Liver (tissue), 9 donors: ENCODE measurements around the gene CHML. TPM values are rescaled to one million over a fixed set of nuclear protein-coding genes. Genes with fewer than 3 reads are reported as not detected.

ENCODE experiments used
- DNase-seq: peaks from one replicate; pipeline ENCODE4 v3.0.0-alpha.2; 2017; ENCODE audit warnings: low spot score
- H3K27ac ChIP-seq, 2 donors: one replicate each; pipeline ENCODE4 v1.7.0; 2013; ENCODE audit warnings: inconsistent platforms in 2 of 2, low read length in 2 of 2, control low read depth in 1 of 2, low read depth in 1 of 2, mild to moderate bottlenecking in 1 of 2
- H3K27me3 ChIP-seq, 4 donors: one replicate each; pipeline versions ENCODE4 v1.6.1 to v1.7.0; 2013; ENCODE audit warnings: low read length in 3 of 4, inconsistent platforms in 1 of 4, mild to moderate bottlenecking in 1 of 4, moderate library complexity in 1 of 4; ENCODE audit not compliant: control insufficient read depth in 4 of 4, insufficient read depth in 4 of 4
- H3K36me3 ChIP-seq, 4 donors: one replicate each; pipeline versions ENCODE4 v1.6.1 to v1.7.0; 2013; ENCODE audit warnings: low read length in 3 of 4, mild to moderate bottlenecking in 3 of 4, low read depth in 1 of 4, moderate library complexity in 1 of 4; ENCODE audit not compliant: control insufficient read depth in 4 of 4, insufficient read depth in 3 of 4
- H3K4me1 ChIP-seq, 4 donors: one replicate each; pipeline versions ENCODE4 v1.6.1 to v1.7.0; 2013; ENCODE audit warnings: low read length in 3 of 4, mild to moderate bottlenecking in 3 of 4, moderate library complexity in 1 of 4; ENCODE audit not compliant: control insufficient read depth in 4 of 4, insufficient read depth in 4 of 4
- H3K4me3 ChIP-seq, 3 donors: one replicate each; pipeline versions ENCODE4 v1.6.1 to v1.7.0; 2013; ENCODE audit warnings: low read length in 3 of 3, control low read depth in 1 of 3, low read depth in 1 of 3, mild to moderate bottlenecking in 1 of 3
- H3K9ac ChIP-seq, 2 donors: one replicate each; pipeline ENCODE4 v1.7.0; 2013; ENCODE audit warnings: low read length in 2 of 2, mild to moderate bottlenecking in 2 of 2, moderate library complexity in 2 of 2, control low read depth in 1 of 2, low read depth in 1 of 2
- H3K9me3 ChIP-seq, 4 donors: one replicate each; pipeline versions ENCODE4 v1.6.1 to v1.7.0; 2013; ENCODE audit warnings: low read length in 3 of 4; ENCODE audit not compliant: control insufficient read depth in 4 of 4
- EGR1 ChIP-seq, 2 donors: IDR thresholded peaks; 2 replicates each; pipeline ENCODE4 v1.6.1; 2016 to 2018; ENCODE audit warnings: antibody characterized with exemption in 2 of 2, low read depth in 2 of 2
- FOXA1 ChIP-seq: IDR thresholded peaks from 2 replicates; pipeline ENCODE4 v1.6.1; 2016; ENCODE audit warnings: antibody characterized with exemption
- FOXA2 ChIP-seq: IDR thresholded peaks from 2 replicates; pipeline ENCODE4 v1.6.1; 2016; ENCODE audit warnings: antibody characterized with exemption
- GABPA ChIP-seq, 2 donors: IDR thresholded peaks in 1 of 2; conservative IDR thresholded peaks in 1 of 2; 2 replicates each; pipeline ENCODE4 v1.6.1; 2016; ENCODE audit warnings: antibody characterized with exemption in 2 of 2, mild to moderate bottlenecking in 1 of 2, moderate library complexity in 1 of 2
- HNF4A ChIP-seq, 2 donors: conservative IDR thresholded peaks; 2 replicates each; pipeline ENCODE4 v1.6.1; 2016; ENCODE audit warnings: antibody characterized with exemption in 2 of 2, mild to moderate bottlenecking in 2 of 2
- HNF4G ChIP-seq: IDR thresholded peaks from 2 replicates; pipeline ENCODE4 v1.6.1; 2016; ENCODE audit warnings: antibody characterized with exemption
- JUND ChIP-seq, 2 donors: IDR thresholded peaks; 2 replicates each; pipeline ENCODE4 v1.6.1; 2016; ENCODE audit warnings: antibody characterized with exemption in 2 of 2
- NR2F2 ChIP-seq: IDR thresholded peaks from 2 replicates; pipeline ENCODE4 v1.6.1; 2016; ENCODE audit warnings: antibody characterized with exemption
- RAD21 ChIP-seq, 2 donors: IDR thresholded peaks; 2 replicates each; pipeline ENCODE4 v1.6.1; 2016; ENCODE audit warnings: antibody characterized with exemption in 2 of 2, mild to moderate bottlenecking in 2 of 2
- RXRA ChIP-seq, 2 donors: IDR thresholded peaks; 2 replicates each; pipeline ENCODE4 v1.6.1; 2017 to 2018; ENCODE audit warnings: antibody characterized with exemption in 2 of 2, mild to moderate bottlenecking in 1 of 2
- SP1 ChIP-seq: IDR thresholded peaks from 2 replicates; pipeline ENCODE4 v1.6.1; 2018; ENCODE audit warnings: antibody characterized with exemption, mild to moderate bottlenecking
- TAF1 ChIP-seq: conservative IDR thresholded peaks from 2 replicates; pipeline ENCODE4 v1.6.1; 2016; ENCODE audit warnings: antibody characterized with exemption, mild to moderate bottlenecking
- YY1 ChIP-seq: IDR thresholded peaks from 2 replicates; pipeline ENCODE4 v1.6.1; 2016; ENCODE audit warnings: antibody characterized with exemption, mild to moderate bottlenecking
- WGBS: extraction: QIAGEN DNeasy Blood & Tissue Kit; methylation state at CpG from one replicate; pipeline ENCODE4 v1.1.7; 2013; 5-methylcytosine and 5-hydroxymethylcytosine counted together
- polyA plus RNA-seq, 2 donors: library from polyadenylated mRNA; stranded (reverse) in 1 of 2; unstranded in 1 of 2; fragments of 200-250 nt in 1 of 2; fragments of >200 nt in 1 of 2; fragmentation: Nextera tagmentation in 1 of 2; extraction: Ambion mirVana in 1 of 2; gene quantifications; one replicate each; pipeline versions ENCODE4 v1.2.1 to v1.2.3, GENCODE V29; 2013 to 2015
- total RNA-seq, 2 donors: library from RNA; depleted of rRNA; stranded (reverse); fragments of >200 nt; gene quantifications; one replicate each; pipeline ENCODE4 v1.2.3, GENCODE V29; 2014
- TF ChIP-seq, protein P1 (sequence below): IDR thresholded peaks from 2 replicates; pipeline ENCODE4 v1.6.1; 2016; ENCODE audit warnings: antibody characterized with exemption
- TF ChIP-seq, protein P2 (sequence below): IDR thresholded peaks from 2 replicates; pipeline ENCODE4 v1.6.1; 2016; ENCODE audit warnings: antibody characterized with exemption
- TF ChIP-seq, protein P3 (sequence below): fragments of 150-350 bp; IDR thresholded peaks from 2 replicates; pipeline ENCODE4 v1.5.1; 2017; ENCODE audit warnings: improper control_type of control experiment, low read depth, low read length; ENCODE audit not compliant: missing input control
- TF ChIP-seq, protein P4 (sequence below): IDR thresholded peaks from 2 replicates; pipeline ENCODE4 v1.6.1; 2016; ENCODE audit warnings: antibody characterized with exemption, mild to moderate bottlenecking
- donor health status: healthy.
- donor health status: healthy.
- donor health status: healthy.
- donor health status: healthy.
- donor health status: healthy.

The CHML gene
- total and polyA plus RNA-seq, 4 donors = 0.53 to 8.1 (median 3.3) TPM

DNA sequence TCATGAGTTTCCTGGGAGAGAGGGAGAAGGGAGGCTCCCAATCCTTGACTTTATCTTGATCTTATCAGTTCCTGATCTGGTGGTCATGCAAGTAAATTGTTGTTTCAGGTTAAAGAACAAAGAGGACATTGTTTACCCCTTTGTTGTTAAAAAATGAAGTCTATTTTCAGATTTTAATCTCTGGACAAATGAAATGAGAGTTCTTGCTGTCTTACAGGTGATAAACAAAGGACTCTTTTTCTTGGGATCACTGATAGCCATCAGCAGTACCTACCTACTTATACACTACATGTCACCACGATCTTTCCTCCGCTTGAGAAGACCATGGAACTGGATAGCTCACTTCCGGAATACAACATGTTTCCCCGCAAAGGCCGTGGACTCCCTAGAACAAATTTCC is 48.4 kb downstream of the CHML start:
- Histone ChIP-seq H3K4me3 (no peak overlapping the region), H3K9ac (no peak overlapping the region), H3K9me3 (no peaks in the 10 kb centered on the region), H3K4me1 (no peaks in the 10 kb centered on the region), H3K27me3 (no peaks in the 10 kb centered on the region), H3K27ac (no peak overlapping the region), H3K36me3 (peaks cover 1 to 43% (median 34%) of the 10 kb centered on the region in 4 donors)
- WGBS = 94% methylated on average over 5 of the region's 5 CpGs
- no peak for DNase-seq
- TF ChIP-seq YY1 = no peak
- TF ChIP-seq, protein P1, sequence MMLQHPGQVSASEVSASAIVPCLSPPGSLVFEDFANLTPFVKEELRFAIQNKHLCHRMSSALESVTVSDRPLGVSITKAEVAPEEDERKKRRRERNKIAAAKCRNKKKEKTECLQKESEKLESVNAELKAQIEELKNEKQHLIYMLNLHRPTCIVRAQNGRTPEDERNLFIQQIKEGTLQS = no peak
- TF ChIP-seq, protein P2, sequence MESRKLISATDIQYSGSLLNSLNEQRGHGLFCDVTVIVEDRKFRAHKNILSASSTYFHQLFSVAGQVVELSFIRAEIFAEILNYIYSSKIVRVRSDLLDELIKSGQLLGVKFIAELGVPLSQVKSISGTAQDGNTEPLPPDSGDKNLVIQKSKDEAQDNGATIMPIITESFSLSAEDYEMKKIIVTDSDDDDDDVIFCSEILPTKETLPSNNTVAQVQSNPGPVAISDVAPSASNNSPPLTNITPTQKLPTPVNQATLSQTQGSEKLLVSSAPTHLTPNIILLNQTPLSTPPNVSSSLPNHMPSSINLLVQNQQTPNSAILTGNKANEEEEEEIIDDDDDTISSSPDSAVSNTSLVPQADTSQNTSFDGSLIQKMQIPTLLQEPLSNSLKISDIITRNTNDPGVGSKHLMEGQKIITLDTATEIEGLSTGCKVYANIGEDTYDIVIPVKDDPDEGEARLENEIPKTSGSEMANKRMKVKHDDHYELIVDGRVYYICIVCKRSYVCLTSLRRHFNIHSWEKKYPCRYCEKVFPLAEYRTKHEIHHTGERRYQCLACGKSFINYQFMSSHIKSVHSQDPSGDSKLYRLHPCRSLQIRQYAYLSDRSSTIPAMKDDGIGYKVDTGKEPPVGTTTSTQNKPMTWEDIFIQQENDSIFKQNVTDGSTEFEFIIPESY = no peak
- TF ChIP-seq TAF1 = no peak
- no peak for TF ChIP-seq JUND (IDR thresholded peaks at IDR 0.05)
- no peak for TF ChIP-seq NR2F2
- TF ChIP-seq, protein P3, sequence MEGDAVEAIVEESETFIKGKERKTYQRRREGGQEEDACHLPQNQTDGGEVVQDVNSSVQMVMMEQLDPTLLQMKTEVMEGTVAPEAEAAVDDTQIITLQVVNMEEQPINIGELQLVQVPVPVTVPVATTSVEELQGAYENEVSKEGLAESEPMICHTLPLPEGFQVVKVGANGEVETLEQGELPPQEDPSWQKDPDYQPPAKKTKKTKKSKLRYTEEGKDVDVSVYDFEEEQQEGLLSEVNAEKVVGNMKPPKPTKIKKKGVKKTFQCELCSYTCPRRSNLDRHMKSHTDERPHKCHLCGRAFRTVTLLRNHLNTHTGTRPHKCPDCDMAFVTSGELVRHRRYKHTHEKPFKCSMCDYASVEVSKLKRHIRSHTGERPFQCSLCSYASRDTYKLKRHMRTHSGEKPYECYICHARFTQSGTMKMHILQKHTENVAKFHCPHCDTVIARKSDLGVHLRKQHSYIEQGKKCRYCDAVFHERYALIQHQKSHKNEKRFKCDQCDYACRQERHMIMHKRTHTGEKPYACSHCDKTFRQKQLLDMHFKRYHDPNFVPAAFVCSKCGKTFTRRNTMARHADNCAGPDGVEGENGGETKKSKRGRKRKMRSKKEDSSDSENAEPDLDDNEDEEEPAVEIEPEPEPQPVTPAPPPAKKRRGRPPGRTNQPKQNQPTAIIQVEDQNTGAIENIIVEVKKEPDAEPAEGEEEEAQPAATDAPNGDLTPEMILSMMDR = no peak
- TF ChIP-seq SP1 = no peak
- no peak for TF ChIP-seq GABPA (IDR thresholded peaks at IDR 0.05 in 1 of 2, conservative IDR thresholded peaks at IDR 0.05 in 1 of 2)
- TF ChIP-seq FOXA1 = no peak
- no peak for TF ChIP-seq FOXA2
- no peak for TF ChIP-seq RXRA (IDR thresholded peaks at IDR 0.05)
- TF ChIP-seq RAD21 (IDR thresholded peaks at IDR 0.05) = no peak
- TF ChIP-seq, protein P4, sequence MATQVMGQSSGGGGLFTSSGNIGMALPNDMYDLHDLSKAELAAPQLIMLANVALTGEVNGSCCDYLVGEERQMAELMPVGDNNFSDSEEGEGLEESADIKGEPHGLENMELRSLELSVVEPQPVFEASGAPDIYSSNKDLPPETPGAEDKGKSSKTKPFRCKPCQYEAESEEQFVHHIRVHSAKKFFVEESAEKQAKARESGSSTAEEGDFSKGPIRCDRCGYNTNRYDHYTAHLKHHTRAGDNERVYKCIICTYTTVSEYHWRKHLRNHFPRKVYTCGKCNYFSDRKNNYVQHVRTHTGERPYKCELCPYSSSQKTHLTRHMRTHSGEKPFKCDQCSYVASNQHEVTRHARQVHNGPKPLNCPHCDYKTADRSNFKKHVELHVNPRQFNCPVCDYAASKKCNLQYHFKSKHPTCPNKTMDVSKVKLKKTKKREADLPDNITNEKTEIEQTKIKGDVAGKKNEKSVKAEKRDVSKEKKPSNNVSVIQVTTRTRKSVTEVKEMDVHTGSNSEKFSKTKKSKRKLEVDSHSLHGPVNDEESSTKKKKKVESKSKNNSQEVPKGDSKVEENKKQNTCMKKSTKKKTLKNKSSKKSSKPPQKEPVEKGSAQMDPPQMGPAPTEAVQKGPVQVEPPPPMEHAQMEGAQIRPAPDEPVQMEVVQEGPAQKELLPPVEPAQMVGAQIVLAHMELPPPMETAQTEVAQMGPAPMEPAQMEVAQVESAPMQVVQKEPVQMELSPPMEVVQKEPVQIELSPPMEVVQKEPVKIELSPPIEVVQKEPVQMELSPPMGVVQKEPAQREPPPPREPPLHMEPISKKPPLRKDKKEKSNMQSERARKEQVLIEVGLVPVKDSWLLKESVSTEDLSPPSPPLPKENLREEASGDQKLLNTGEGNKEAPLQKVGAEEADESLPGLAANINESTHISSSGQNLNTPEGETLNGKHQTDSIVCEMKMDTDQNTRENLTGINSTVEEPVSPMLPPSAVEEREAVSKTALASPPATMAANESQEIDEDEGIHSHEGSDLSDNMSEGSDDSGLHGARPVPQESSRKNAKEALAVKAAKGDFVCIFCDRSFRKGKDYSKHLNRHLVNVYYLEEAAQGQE = no peak

DNA sequence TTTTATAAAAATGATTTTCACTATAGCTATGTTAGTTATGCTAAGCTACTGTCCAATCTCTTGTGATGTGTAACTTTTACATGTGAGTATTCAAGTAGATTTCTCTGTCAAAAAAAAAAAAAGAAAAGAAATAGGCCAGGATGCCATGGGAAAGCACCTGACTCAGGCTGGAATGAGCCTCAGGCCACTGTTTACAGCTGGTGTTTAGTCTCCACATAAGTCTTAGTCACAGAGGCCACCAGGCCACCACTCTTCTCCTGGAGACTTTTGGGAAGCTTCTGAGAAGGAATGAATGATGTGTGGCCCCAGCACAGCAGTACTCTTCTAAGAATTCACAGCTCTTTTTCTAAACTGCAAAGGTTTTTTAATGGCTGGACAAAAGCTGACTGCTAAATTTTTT is 48.9 kb downstream of the CHML start:
- Histone ChIP-seq H3K27ac (no peak overlapping the region), H3K27me3 (no peaks in the 10 kb centered on the region), H3K9me3 (no peaks in the 10 kb centered on the region), H3K4me1 (no peaks in the 10 kb centered on the region), H3K36me3 (peaks cover 1 to 45% (median 37%) of the 10 kb centered on the region in 4 donors), H3K4me3 (no peak overlapping the region), H3K9ac (no peak overlapping the region)
- DNase-seq = no peak
- TF ChIP-seq JUND (IDR thresholded peaks at IDR 0.05) = no peak
- TF ChIP-seq, protein P4 = no peak
- TF ChIP-seq SP1 = no peak
- TF ChIP-seq, protein P3 = no peak
- no peak for TF ChIP-seq EGR1 (IDR thresholded peaks at IDR 0.05; ENCODE audit: low read depth in 2 of 2)
- no peak for TF ChIP-seq NR2F2
- TF ChIP-seq, protein P2 = no peak
- no peak for TF ChIP-seq HNF4G
- no peak for TF ChIP-seq HNF4A (conservative IDR thresholded peaks at IDR 0.05)
- TF ChIP-seq FOXA2 = no peak
